Mucosa of stomach (tissue), 1 donor: ENCODE data around the gene DYRK3.

ENCODE experiments used
- H3K27me3 ChIP-seq: one replicate; pipeline ENCODE4 v1.7.0; 2013; ENCODE audit warnings: mild to moderate bottlenecking, low read length; ENCODE audit not compliant: control insufficient read depth, insufficient read depth
- H3K36me3 ChIP-seq: one replicate; pipeline ENCODE4 v1.7.0; 2013; ENCODE audit warnings: low read length; ENCODE audit not compliant: control insufficient read depth, insufficient read depth
- H3K4me1 ChIP-seq: one replicate; pipeline ENCODE4 v1.7.0; 2013; ENCODE audit warnings: mild to moderate bottlenecking, low read length; ENCODE audit not compliant: control insufficient read depth, insufficient read depth
- H3K4me3 ChIP-seq: one replicate; pipeline ENCODE4 v1.7.0; 2013; ENCODE audit warnings: low read length
- H3K9ac ChIP-seq: one replicate; pipeline ENCODE4 v1.7.0; 2013; ENCODE audit warnings: mild to moderate bottlenecking, low read length, moderate library complexity
- H3K9me3 ChIP-seq: one replicate; pipeline ENCODE4 v1.7.0; 2013; ENCODE audit warnings: mild to moderate bottlenecking, low read length, moderate library complexity; ENCODE audit not compliant: control insufficient read depth
- donor health status: Pancreatic carcinoma.

DYRK3 gene

GRCh38 chr1:206666954-206667665 lies 31.8 kb downstream of the DYRK3 start:
- no peaks in the 10 kb centered on the region for H3K36me3 ChIP-seq
- no peak overlapping the region for H3K9ac ChIP-seq
- H3K27me3 ChIP-seq, result no peaks in the 10 kb centered on the region
- H3K4me1 ChIP-seq, result peaks cover 18% of the 10 kb centered on the region
- no peak overlapping the region for H3K4me3 ChIP-seq
- no peaks in the 10 kb centered on the region for H3K9me3 ChIP-seq

DNA sequence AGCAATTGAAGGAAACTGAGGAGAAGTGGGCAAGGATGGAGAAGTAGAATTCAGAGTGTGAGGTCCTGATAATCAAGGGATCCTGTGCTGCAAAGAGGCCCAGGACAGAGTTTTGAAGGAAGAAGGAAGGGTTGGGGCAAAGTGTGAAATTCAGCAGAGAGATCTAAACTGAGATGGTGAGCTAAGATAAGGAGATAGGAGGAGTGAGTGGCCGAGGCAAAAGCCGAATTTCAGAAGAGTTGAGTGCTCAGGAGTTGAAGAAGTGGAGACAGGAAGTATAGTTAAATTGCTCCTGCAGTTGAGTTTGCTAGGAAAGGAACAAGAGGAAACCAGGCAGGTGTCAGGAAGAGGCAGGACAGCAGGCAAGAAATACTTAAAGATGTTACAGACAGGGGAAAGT lies 33.0 kb downstream of the DYRK3 start:
- Histone ChIP-seq H3K36me3 (no peaks in the 10 kb centered on the region), H3K9me3 (no peaks in the 10 kb centered on the region), H3K9ac (no peak overlapping the region), H3K4me3 (no peak overlapping the region), H3K27me3 (no peaks in the 10 kb centered on the region), H3K4me1 (peaks cover 27% of the 10 kb centered on the region)

DNA sequence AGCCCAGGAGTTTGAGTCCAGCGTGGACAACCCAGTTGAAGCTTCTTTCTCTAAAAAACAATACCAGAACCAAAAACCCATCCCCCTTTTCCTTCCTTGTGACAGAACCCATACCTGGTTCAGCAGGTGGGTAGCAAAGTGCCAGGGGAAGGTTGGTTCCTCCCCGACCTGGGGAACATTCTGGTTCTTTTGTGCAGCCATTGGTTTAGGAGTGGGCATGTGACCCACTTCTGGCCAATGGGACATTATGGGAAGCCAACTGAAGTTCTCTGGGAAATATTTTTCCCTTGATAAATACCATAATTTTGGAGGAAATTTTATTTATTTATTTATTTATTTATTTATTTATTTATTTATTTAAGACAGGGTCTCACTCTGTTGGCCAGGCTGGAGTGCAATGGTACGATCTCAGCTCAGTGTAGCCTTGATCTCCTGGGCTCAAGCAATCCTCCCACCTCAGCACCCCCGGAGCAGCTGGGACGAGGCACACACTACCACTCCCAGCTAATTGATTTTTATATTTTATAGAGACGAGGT lies 33.6 kb downstream of the DYRK3 start:
- Histone ChIP-seq H3K27me3 (no peaks in the 10 kb centered on the region), H3K4me3 (no peak overlapping the region), H3K4me1 (peaks cover 27% of the 10 kb centered on the region), H3K36me3 (no peaks in the 10 kb centered on the region), H3K9me3 (no peaks in the 10 kb centered on the region), H3K9ac (no peak overlapping the region)

GRCh38 chr1:206672011-206672688 lies 36.8 kb downstream of the DYRK3 start:
- Histone ChIP-seq H3K9me3 (no peaks in the 10 kb centered on the region), H3K9ac (no peak overlapping the region), H3K27me3 (no peaks in the 10 kb centered on the region), H3K36me3 (no peaks in the 10 kb centered on the region), H3K4me1 (peaks cover 33% of the 10 kb centered on the region), H3K4me3 (no peak overlapping the region)

DNA sequence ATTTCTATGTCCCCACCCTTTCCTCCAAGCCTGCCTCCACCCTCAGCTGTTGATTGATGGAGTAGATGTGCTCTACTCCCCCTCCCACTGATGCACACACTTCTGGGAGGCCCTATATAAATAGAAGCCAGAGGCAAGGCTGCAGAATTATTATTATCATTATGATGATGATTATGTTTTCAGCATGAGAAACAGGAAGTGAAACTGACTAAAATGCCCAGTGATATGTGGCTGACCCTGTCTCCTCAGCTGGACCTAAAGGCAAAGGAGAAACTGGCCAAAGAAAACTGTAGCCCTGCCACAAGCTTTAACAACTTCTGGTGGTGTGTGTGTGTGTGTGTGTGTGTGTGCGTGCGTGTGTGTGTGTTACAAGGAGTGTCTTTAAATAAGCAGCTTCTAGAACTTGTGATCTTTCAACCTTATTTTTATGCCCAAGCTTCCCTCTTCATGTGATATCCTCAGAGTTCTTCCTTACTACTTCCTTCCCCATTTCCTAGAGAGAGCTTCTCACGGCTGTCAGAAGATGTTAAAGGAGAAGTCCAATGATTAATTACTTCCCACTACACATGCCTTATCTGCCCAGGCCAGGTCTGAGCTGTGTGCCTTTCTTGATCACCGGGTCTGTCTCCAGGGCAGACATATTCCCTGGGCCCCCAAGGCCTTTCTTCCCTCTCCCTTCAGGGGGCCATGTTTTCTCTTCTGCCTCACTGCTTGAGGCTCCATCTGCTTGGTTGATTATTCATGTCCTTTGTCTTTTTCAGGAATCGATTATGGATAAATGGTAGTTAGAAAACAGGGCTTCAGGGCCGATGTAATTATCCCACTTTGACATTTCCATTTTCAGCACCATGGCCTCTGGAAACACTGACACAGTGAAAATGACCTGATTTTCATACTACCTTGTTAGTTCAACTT lies 37.8 kb downstream of the DYRK3 start:
- Histone ChIP-seq H3K4me3 (no peak overlapping the region), H3K27me3 (no peaks in the 10 kb centered on the region), H3K4me1 (peaks cover 33% of the 10 kb centered on the region), H3K9me3 (no peaks in the 10 kb centered on the region), H3K36me3 (no peaks in the 10 kb centered on the region), H3K9ac (no peak overlapping the region)

DNA sequence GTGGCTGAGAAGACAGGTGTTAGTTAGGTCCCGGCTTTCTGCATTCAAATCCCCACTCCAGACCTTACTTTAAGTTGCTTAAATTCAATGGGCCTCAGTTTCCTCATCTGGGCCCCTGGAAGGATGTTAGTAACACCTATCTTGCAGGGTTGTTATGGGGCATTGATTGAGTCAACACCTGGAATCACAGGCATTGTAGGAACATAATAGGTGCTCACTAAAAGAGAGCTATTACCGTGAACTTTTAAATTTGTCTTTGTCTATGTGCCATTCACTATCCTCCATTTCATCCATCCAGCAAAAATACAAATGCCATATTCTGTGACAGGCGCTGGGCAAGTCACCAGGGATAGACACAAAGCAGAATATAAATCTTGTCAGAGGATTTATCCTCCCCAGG lies 38.9 kb downstream of the DYRK3 start:
- no peaks in the 10 kb centered on the region for H3K27me3 ChIP-seq
- H3K4me3 ChIP-seq, result no peak overlapping the region
- H3K9me3 ChIP-seq, result no peaks in the 10 kb centered on the region
- H3K9ac ChIP-seq, result peak overlapping the region; percentile 26
- no peaks in the 10 kb centered on the region for H3K36me3 ChIP-seq
- peaks cover 33% of the 10 kb centered on the region for H3K4me1 ChIP-seq

- Histone ChIP-seq H3K36me3 (no peaks in the 10 kb centered on the region), H3K9ac (peak overlapping the region; percentile 26), H3K27me3 (no peaks in the 10 kb centered on the region), H3K9me3 (no peaks in the 10 kb centered on the region), H3K4me1 (peaks cover 33% of the 10 kb centered on the region), H3K4me3 (no peak overlapping the region)
These were observed 39.4 kb downstream of the DYRK3 start for GRCh38 chr1:206674745-206675175.

DNA sequence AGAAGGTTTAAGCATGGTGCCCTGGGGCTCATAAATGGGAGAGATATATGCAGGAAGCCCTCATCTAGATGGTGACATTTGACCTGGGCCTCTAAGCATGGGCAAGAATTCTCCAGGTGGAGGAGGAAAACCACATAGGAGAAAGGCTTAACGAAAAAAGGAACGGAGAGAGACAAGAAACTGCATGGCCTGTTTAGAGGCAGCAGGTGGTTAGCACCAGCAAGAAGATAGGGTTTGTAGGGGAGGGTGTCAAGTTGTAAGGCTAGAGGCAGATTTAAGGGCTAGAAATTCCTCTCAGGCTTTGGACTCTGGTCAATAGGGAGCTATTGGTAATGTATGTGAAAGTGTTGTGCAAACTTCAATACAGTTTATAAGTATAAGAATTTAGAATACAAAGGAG lies 41.2 kb downstream of the DYRK3 start:
- Histone ChIP-seq H3K36me3 (no peaks in the 10 kb centered on the region), H3K4me3 (no peak overlapping the region), H3K9ac (no peak overlapping the region), H3K27me3 (no peaks in the 10 kb centered on the region), H3K9me3 (no peaks in the 10 kb centered on the region), H3K4me1 (peaks cover 33% of the 10 kb centered on the region)

GRCh38 chr1:206678490-206678889 lies 43.2 kb downstream of the DYRK3 start:
- Histone ChIP-seq H3K27me3 (no peaks in the 10 kb centered on the region), H3K4me3 (no peak overlapping the region), H3K9ac (no peak overlapping the region), H3K4me1 (peaks cover 18% of the 10 kb centered on the region), H3K36me3 (no peaks in the 10 kb centered on the region), H3K9me3 (no peaks in the 10 kb centered on the region)

GRCh38 chr1:206679738-206680211 lies 44.4 kb downstream of the DYRK3 start:
- no peak overlapping the region for H3K9ac ChIP-seq
- H3K4me1 ChIP-seq, result peaks cover 16% of the 10 kb centered on the region
- H3K36me3 ChIP-seq, result no peaks in the 10 kb centered on the region
- no peaks in the 10 kb centered on the region for H3K27me3 ChIP-seq
- H3K4me3 ChIP-seq, result no peak overlapping the region
- no peaks in the 10 kb centered on the region for H3K9me3 ChIP-seq

- Histone ChIP-seq H3K4me1 (peaks cover 11% of the 10 kb centered on the region), H3K9ac (no peak overlapping the region), H3K4me3 (no peak overlapping the region), H3K9me3 (no peaks in the 10 kb centered on the region), H3K36me3 (no peaks in the 10 kb centered on the region), H3K27me3 (no peaks in the 10 kb centered on the region)
These were observed 44.9 kb downstream of the DYRK3 start for GRCh38 chr1:206680279-206680678.
